Fibroblast of skin of back (primary cell): Measurements from ENCODE around the gene ARHGEF37.
A peak's percentile ranks its signal among the peaks of the same experiment; 100 is the strongest.
"Not testable (repeated sequence)": the region's sequence is repeated elsewhere in the genome, so short reads cannot be mapped to it uniquely, and the experiment has no call there.

Experiments
- DNase-seq: peaks from one replicate; pipeline ENCODE4 v3.0.0-alpha.2; 2013

Gene ARHGEF37

DNA sequence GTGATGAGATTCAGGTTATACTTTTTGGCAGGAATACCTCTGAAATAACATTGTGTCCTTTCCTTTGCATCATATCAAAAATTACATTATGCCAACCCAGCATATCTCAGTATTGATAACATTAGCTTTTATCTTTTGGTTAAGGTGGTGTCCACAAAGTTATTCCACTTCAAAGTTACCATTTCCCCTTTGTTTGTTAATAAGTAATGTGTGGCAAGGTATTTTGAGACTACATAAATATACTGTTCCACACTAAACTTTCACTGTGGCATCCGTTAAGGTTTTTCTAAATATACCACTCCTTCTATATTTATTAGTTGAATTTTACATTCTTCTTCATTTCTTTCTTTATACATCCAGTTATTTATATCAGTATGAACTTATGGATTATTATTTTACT is 14.1 kb upstream of the ARHGEF37 start:
- DNase-seq = no peak

GRCh38 chr5:149572170-149572569 is 9.1 kb upstream of the ARHGEF37 start:
- no peak for DNase-seq

GRCh38 chr5:149572576-149573231 is 8.6 kb upstream of the ARHGEF37 start:
- no peak for DNase-seq

- no peak for DNase-seq
Observed at GRCh38 chr5:149575131-149575530, 6.2 kb upstream of the ARHGEF37 start.

DNA sequence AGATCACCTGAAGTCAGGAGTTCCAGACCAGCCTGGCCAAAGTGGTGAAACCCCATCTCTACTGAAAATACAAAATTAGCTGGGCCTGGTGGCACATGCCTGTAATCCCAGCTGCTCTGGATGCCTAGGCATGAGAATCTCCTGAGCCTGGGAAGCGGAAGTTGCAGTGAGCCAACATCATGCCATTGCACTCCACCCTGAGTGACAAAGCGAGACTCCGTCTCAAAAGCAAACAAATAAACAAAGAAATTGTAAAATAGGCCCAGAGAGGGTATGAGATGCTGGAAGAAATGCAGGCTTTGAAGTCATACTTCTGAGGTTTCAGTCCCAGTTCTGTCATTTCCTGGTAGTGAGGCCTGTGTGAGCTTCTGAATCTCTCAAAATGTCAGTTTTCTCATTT is 5.3 kb upstream of the ARHGEF37 start:
- no peak for DNase-seq

DNA sequence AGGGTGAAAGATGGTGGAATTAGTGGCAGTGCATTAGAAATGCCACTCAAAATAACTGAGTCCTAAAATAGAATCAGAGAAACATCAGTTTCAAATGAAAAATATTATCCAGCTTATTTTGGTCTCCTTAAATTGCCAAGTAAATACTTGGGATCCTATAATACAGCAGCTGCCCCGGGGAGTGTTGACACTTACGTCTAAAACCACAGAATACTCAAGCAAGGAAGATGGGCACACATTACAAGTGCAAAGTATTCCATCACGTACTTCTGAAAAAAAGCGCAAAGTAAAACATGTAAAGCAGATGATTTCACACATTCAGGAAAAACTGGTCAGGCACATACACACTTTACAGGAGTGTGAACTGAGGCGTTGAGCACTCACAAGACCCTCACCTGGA is 2.4 kb upstream of the ARHGEF37 start:
- DNase-seq = no peak

- no peak for DNase-seq
Observed at GRCh38 chr5:149580808-149581191, 498 bp upstream of the ARHGEF37 start.

DNA sequence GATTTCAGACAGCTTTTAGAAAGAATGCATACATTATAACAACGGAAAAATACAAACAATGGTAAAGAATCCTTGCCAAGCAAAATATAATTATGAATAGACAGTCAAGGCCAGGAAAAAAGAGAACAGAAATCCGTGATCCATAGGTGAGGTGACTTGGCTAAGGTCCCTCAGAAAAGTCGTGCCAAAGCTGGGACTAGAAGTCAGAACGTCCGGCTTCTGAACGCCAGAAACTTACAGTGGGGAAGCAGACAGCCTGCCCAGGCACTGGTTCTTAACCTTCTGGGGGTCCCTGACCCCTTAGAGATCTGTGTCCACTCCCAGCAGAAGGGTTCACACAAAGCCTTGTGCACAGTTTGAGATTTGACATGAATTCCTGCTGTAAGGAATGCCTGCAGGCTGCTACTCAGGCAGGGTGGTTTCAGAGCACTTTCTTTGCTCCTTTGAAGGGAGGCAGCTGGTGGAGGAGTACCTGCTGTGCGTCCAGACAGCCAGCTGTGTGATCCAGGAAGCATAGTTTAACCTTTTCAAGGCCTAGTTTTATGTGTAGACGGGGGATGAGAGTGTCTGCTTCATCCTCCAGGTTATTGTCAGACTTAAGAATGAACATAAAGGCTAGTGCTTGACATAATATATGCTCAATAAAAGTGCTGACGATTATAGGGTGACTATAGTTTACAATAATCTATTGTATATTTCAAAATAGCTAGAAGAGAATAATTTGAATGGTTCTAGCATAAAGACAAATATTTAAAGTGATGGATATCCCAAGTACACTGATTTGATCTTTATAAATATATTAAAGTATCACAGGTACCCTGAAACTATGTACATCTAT is 852 bp downstream of the ARHGEF37 start:
- no peak for DNase-seq

DNA sequence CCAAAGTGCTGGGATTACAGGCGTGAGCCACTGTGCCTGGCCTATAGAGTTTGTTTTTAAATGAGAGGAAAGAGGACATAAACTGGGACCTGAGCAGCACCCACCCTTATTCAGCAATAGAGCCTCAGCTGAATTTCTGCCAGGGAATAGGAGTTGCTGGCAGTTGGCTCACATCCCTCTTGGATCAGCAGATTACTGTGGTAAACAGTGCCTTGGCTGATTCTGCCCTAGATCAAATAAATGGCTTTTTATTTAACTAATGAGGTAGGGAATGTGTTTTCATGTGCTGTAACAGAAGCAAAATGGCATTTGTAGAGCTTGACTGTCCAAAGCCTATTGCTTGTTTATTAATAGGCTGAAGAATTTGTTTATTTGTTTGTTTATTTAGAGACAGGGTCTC is 2.1 kb downstream of the ARHGEF37 start:
- no peak for DNase-seq

- DNase-seq = no peak
Observed at GRCh38 chr5:149584121-149584520, 2.8 kb downstream of the ARHGEF37 start.

DNA sequence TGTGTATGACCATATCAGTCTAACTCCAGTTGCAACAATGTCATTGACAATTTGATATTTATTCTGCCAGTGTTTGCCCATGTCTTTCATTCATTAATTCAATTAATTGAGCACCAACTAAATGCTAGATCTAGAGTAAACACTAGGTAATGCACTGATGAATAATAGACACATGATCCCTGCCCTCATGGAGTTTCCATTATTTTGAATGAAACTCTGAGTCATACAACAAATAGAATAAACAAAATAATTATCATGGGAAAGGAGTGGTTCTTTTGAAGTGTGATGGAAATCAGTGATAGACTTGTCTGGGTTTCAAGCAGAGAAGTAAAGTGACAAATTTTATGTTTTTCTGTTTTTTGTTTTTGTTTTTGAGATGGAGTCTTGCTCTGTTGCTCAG is 4.6 kb downstream of the ARHGEF37 start:
- DNase-seq = no peak

GRCh38 chr5:149586708-149587318 is 5.5 kb downstream of the ARHGEF37 start:
- DNase-seq = no peak

- no peak for DNase-seq
Observed at GRCh38 chr5:149588936-149589335, 7.6 kb downstream of the ARHGEF37 start.

DNA sequence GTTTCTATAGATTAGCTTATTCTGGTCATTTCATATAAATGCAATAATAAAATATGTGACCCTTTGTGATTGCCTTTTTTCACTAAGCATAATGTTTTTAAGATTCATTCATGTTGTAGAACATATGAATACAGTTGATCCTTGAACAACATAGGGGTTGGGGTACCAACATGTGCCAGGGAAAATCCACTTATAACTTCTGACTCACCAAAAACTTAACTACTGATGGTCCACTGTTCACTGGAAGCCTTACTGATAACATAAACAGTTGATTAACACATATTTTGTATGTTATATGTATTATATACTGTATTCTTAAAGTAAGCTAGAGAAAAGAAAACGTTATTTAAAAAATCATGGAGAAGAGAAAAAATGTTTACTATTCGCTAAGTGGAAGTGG is 12.1 kb downstream of the ARHGEF37 start:
- DNase-seq = no peak

DNA sequence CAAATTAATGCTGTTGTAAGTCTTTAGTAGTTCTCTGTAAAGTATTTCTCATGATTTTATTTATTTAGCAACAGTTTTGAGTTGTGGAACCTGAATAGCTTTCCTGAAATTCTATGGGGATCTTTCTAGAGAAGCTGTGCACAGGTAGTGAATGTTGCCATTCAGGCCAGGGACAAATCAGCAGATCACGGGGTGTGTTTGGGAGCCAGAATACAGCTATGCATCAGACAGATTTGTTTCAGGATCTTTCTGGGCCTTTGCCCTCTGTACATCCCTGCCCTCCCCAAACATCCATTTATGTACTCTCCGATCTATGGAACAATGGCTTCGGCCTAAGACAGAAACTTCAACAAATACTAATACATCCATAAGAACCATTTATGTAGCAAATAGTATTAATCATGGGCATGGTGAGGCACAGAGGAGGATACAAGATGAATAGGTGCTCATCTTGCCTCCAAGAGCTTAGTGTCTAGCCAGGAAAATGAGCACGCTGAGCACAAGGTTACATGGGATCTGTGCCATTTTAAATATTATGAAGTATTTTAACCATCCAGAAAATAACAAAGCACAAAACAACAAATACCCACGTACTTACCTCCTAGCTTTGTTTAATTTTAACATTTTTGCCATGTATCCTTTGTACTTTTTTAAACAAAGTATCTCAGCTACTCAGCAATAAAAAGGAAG is 13.1 kb downstream of the ARHGEF37 start:
- DNase-seq = no peak

- DNase-seq = peak; percentile 49
Observed at GRCh38 chr5:149595105-149595504, 13.8 kb downstream of the ARHGEF37 start.

GRCh38 chr5:149596712-149597111 is 15.4 kb downstream of the ARHGEF37 start:
- DNase-seq = no peak

DNA sequence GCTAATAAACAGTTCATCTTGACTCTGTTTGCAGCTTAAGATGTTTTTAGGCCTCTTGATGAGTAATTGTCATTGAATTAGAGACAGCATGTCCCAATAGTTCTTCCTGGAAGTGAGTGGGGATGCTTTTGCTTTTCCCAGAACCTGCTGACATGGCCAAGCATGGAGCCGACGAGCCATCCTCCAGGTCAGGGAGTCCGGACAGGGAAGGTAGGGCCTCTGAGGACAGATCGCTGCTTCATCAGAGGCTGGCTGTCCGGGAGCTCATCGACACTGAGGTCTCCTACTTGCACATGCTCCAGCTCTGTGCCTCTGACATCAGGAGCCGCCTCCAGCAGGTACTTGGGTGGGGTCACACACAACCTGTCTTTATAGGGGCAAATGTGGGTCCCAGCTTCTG is 16.3 kb downstream of the ARHGEF37 start:
- DNase-seq = no peak

- DNase-seq = not testable (repeated sequence)
Observed at GRCh38 chr5:149598234-149598633, 16.9 kb downstream of the ARHGEF37 start.

GRCh38 chr5:149598966-149599365 is 17.7 kb downstream of the ARHGEF37 start:
- DNase-seq = no peak

DNA sequence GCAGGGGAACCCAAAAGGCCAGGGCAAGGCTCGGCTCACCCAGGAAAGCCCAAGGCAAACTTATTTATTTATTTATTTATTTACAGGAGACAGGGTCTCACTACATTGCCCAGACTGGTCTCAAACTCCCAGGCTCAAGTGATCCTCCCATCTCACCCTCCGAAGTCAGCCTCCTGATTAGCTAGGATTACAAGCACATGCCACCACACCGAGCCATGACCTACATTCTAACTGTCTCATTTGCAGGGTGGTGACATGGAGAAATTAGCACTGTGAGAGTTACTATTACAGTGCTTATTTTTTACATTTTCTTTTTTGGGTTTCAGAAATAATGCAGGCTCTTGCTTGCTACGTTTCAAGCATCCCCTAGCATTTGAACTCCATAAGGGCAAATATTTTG is 18.1 kb downstream of the ARHGEF37 start:
- DNase-seq = no peak

DNA sequence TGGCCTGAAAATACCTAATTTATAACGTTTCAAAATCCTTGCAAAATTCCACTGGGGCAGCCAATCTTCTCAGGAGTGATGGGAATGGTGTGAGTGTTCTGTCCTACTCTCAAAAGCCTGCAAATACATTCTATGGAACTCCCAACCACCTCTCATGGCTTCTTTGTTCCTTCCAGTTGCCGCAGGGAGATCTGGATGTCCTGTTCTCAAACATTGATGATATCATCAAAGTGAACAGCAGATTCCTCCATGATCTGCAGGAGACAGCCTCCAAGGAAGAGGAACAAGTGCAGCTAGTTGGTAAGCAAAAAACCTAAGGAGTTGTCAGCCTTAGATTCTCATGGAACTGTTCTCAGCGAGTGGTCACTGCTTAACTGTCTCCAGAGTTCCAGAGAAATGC is 19.6 kb downstream of the ARHGEF37 start:
- DNase-seq = no peak

- no peak for DNase-seq
Observed at GRCh38 chr5:149603210-149603609, 21.9 kb downstream of the ARHGEF37 start.
